Adipocyte (in vitro differentiated cells): ENCODE results near the gene SH2D6.
A peak's percentile ranks its signal among the peaks of the same experiment; 100 is the strongest.

Experiments
- DNase-seq: peaks from one replicate; pipeline ENCODE4 v3.0.0-alpha.2; 2015; ENCODE audit warnings: low read depth
- H3K27me3 ChIP-seq: replicated peaks from 2 replicates; pipeline ENCODE4 v1.7.0; 2013; ENCODE audit warnings: mild to moderate bottlenecking, low read length, moderate library complexity; ENCODE audit not compliant: control insufficient read depth, insufficient read depth
- H3K36me3 ChIP-seq: 2 replicates; pipeline ENCODE4 v1.7.0; 2013; ENCODE audit warnings: low read length, mild to moderate bottlenecking, moderate library complexity; ENCODE audit not compliant: control insufficient read depth, insufficient read depth, severe bottlenecking
- H3K4me1 ChIP-seq: 2 replicates; pipeline ENCODE4 v1.7.0; 2013; ENCODE audit warnings: mild to moderate bottlenecking, low read length, moderate library complexity; ENCODE audit not compliant: control insufficient read depth, insufficient read depth
- H3K4me3 ChIP-seq: 2 replicates; pipeline ENCODE4 v1.7.0; 2013; ENCODE audit warnings: mild to moderate bottlenecking, low read length, moderate library complexity
- H3K9ac ChIP-seq: 2 replicates; pipeline ENCODE4 v1.7.0; 2013; ENCODE audit warnings: mild to moderate bottlenecking, low read length, moderate library complexity
- H3K9me3 ChIP-seq: 2 replicates; pipeline ENCODE4 v1.7.0; 2013; ENCODE audit warnings: mild to moderate bottlenecking, low read length, moderate library complexity; ENCODE audit not compliant: control insufficient read depth

The SH2D6 gene

GRCh38 chr2:85387754-85388153 lies 30.8 kb upstream of the SH2D6 start:
- Histone ChIP-seq H3K36me3 (peaks cover 72% of the 10 kb centered on the region), H3K4me3 (no peak overlapping the region), H3K9ac (no peak overlapping the region), H3K4me1 (peaks cover 30% of the 10 kb centered on the region), H3K9me3 (no peaks in the 10 kb centered on the region), H3K27me3 (no peaks in the 10 kb centered on the region)
- no peak for DNase-seq

GRCh38 chr2:85388878-85389538 lies 29.5 kb upstream of the SH2D6 start:
- no peak overlapping the region for H3K4me3 ChIP-seq

GRCh38 chr2:85390941-85391669 lies 27.4 kb upstream of the SH2D6 start:
- Histone ChIP-seq H3K36me3 (peaks cover 57% of the 10 kb centered on the region), H3K4me3 (no peak overlapping the region), H3K9me3 (no peaks in the 10 kb centered on the region), H3K9ac (peak overlapping the region; percentile 47), H3K4me1 (peaks cover 40% of the 10 kb centered on the region), H3K27me3 (no peaks in the 10 kb centered on the region)
- peak; percentile 52 for DNase-seq

More at GRCh38 chr2:85388878-85389538, 29.5 kb upstream of the SH2D6 start:
- Histone ChIP-seq H3K9me3 (no peaks in the 10 kb centered on the region), H3K9ac (no peak overlapping the region), H3K27me3 (no peaks in the 10 kb centered on the region), H3K36me3 (peaks cover 69% of the 10 kb centered on the region), H3K4me1 (peaks cover 28% of the 10 kb centered on the region)
- no peak for DNase-seq

- DNase-seq = no peak
- no peak overlapping the region for H3K4me3 ChIP-seq
These were observed 24.7 kb upstream of the SH2D6 start for GRCh38 chr2:85393836-85394235.

GRCh38 chr2:85394261-85394681 lies 24.2 kb upstream of the SH2D6 start:
- H3K4me1 ChIP-seq = peaks cover 47% of the 10 kb centered on the region
- H3K36me3 ChIP-seq = peaks cover 37% of the 10 kb centered on the region
- H3K9ac ChIP-seq = peak overlapping the region; percentile 64
- no peaks in the 10 kb centered on the region for H3K9me3 ChIP-seq
- no peak for DNase-seq
- H3K4me3 ChIP-seq = no peak overlapping the region
- H3K27me3 ChIP-seq = no peaks in the 10 kb centered on the region

More at GRCh38 chr2:85393836-85394235, 24.7 kb upstream of the SH2D6 start:
- Histone ChIP-seq H3K27me3 (no peaks in the 10 kb centered on the region), H3K9me3 (no peaks in the 10 kb centered on the region), H3K36me3 (peaks cover 41% of the 10 kb centered on the region), H3K4me1 (peaks cover 49% of the 10 kb centered on the region), H3K9ac (peak overlapping the region; percentile 41)

- no peaks in the 10 kb centered on the region for H3K9me3 ChIP-seq
These were observed 23.5 kb upstream of the SH2D6 start for GRCh38 chr2:85394976-85395375.

GRCh38 chr2:85395912-85396475 lies 22.5 kb upstream of the SH2D6 start:
- H3K4me3 ChIP-seq = no peak overlapping the region
- no peaks in the 10 kb centered on the region for H3K27me3 ChIP-seq
- no peaks in the 10 kb centered on the region for H3K9me3 ChIP-seq
- peaks cover 23% of the 10 kb centered on the region for H3K36me3 ChIP-seq
- H3K9ac ChIP-seq = peak overlapping the region; percentile 35
- peaks cover 43% of the 10 kb centered on the region for H3K4me1 ChIP-seq
- DNase-seq = no peak

More at GRCh38 chr2:85394976-85395375, 23.5 kb upstream of the SH2D6 start:
- Histone ChIP-seq H3K9ac (peak overlapping the region; percentile 64), H3K4me1 (peaks cover 47% of the 10 kb centered on the region), H3K4me3 (no peak overlapping the region), H3K27me3 (no peaks in the 10 kb centered on the region), H3K36me3 (peaks cover 30% of the 10 kb centered on the region)
- no peak for DNase-seq

GRCh38 chr2:85396531-85397470 lies 21.7 kb upstream of the SH2D6 start:
- Histone ChIP-seq H3K4me3 (no peak overlapping the region), H3K36me3 (peaks cover 17% of the 10 kb centered on the region), H3K27me3 (no peaks in the 10 kb centered on the region), H3K9ac (peak overlapping the region; percentile 35), H3K9me3 (no peaks in the 10 kb centered on the region), H3K4me1 (peaks cover 40% of the 10 kb centered on the region)
- no peak for DNase-seq

- H3K36me3 ChIP-seq = peaks cover 13% of the 10 kb centered on the region
These were observed 20.6 kb upstream of the SH2D6 start for GRCh38 chr2:85397925-85398331.

GRCh38 chr2:85398426-85399182 lies 19.9 kb upstream of the SH2D6 start:
- Histone ChIP-seq H3K4me1 (peaks cover 30% of the 10 kb centered on the region), H3K4me3 (no peak overlapping the region)
- no peak for DNase-seq

More at GRCh38 chr2:85397925-85398331, 20.6 kb upstream of the SH2D6 start:
- H3K4me3 ChIP-seq = no peak overlapping the region
- H3K4me1 ChIP-seq = peaks cover 36% of the 10 kb centered on the region
- DNase-seq = no peak
- H3K27me3 ChIP-seq = no peaks in the 10 kb centered on the region
- no peaks in the 10 kb centered on the region for H3K9me3 ChIP-seq
- no peak overlapping the region for H3K9ac ChIP-seq

More at GRCh38 chr2:85398426-85399182, 19.9 kb upstream of the SH2D6 start:
- Histone ChIP-seq H3K9ac (no peak overlapping the region), H3K36me3 (peaks cover 13% of the 10 kb centered on the region), H3K9me3 (no peaks in the 10 kb centered on the region), H3K27me3 (no peaks in the 10 kb centered on the region)
